Measurements from ENCODE around the gene STYK1. TPM values are rescaled to one million over a fixed set of nuclear protein-coding genes. Genes with fewer than 3 reads are reported as not detected.
A peak's percentile ranks its signal among the peaks of the same experiment; 100 is the strongest.
"Not testable (repeated sequence)": the region's sequence is repeated elsewhere in the genome, so short reads cannot be mapped to it uniquely, and the experiment has no call there.

Gene STYK1
- total RNA-seq, 1 donor from 2014 or later, result 3.8 TPM

GRCh38 chr12:10623131-10623530 is 50.7 kb downstream of the STYK1 start:
- DNase-seq (ENCODE audit: low read depth), result no peak

GRCh38 chr12:10621278-10621677 is 52.6 kb downstream of the STYK1 start:
- peak; percentile 56 for DNase-seq (ENCODE audit: low read depth)

GRCh38 chr12:10620078-10620779 is 53.6 kb downstream of the STYK1 start:
- DNase-seq (ENCODE audit: low read depth), result no peak

- DNase-seq (ENCODE audit: low read depth), result peak; percentile 86
Measured at GRCh38 chr12:10618338-10618987, 55.4 kb downstream of the STYK1 start.

- no peak for DNase-seq (ENCODE audit: low read depth)
Measured at GRCh38 chr12:10617863-10618262, 56.0 kb downstream of the STYK1 start.

- DNase-seq (ENCODE audit: low read depth), result no peak
Measured at GRCh38 chr12:10615532-10615931, 58.3 kb downstream of the STYK1 start.

GRCh38 chr12:10614056-10614370 is 59.8 kb downstream of the STYK1 start:
- no peak for DNase-seq (ENCODE audit: low read depth)

- peak; percentile 99 for DNase-seq (ENCODE audit: low read depth)
Measured at GRCh38 chr12:10613349-10614055, 60.4 kb downstream of the STYK1 start, which contains the start of gene MAGOHB. TSS of gene MAGOHB (minus strand) at chr12:10613609. CDS start at chr12:10613532, 77 bp downstream.

- DNase-seq (ENCODE audit: low read depth), result no peak
Measured at GRCh38 chr12:10612984-10613348, 60.9 kb downstream of the STYK1 start.

GRCh38 chr12:10612110-10612509 is 61.7 kb downstream of the STYK1 start:
- DNase-seq (ENCODE audit: low read depth), result no peak

- DNase-seq (ENCODE audit: low read depth), result not testable (repeated sequence)
Measured at GRCh38 chr12:10611258-10611657, 62.6 kb downstream of the STYK1 start.

- DNase-seq (ENCODE audit: low read depth), result no peak
Measured at GRCh38 chr12:10610188-10610587, 63.7 kb downstream of the STYK1 start.

GRCh38 chr12:10607885-10608458 is 65.9 kb downstream of the STYK1 start:
- peak; percentile 27 for DNase-seq (ENCODE audit: low read depth)

GRCh38 chr12:10601860-10602259 is 72.0 kb downstream of the STYK1 start:
- no peak for DNase-seq (ENCODE audit: low read depth)

GRCh38 chr12:10600988-10601387 is 72.9 kb downstream of the STYK1 start:
- DNase-seq (ENCODE audit: low read depth), result no peak

- no peak for DNase-seq (ENCODE audit: low read depth)
Measured at GRCh38 chr12:10595881-10596280, 78.0 kb downstream of the STYK1 start.

- DNase-seq (ENCODE audit: low read depth), result peak; percentile 86
Measured at GRCh38 chr12:10590966-10591365, 82.9 kb downstream of the STYK1 start.

GRCh38 chr12:10584415-10584814 is 89.4 kb downstream of the STYK1 start:
- no peak for DNase-seq (ENCODE audit: low read depth)

GRCh38 chr12:10582704-10583103 is 91.1 kb downstream of the STYK1 start:
- DNase-seq (ENCODE audit: low read depth), result no peak

- not testable (repeated sequence) for DNase-seq (ENCODE audit: low read depth)
Measured at GRCh38 chr12:10582133-10582532, 91.7 kb downstream of the STYK1 start.

- peak; percentile 38 for DNase-seq (ENCODE audit: low read depth)
Measured at GRCh38 chr12:10574307-10574706, 99.5 kb downstream of the STYK1 start.

- DNase-seq (ENCODE audit: low read depth), result peak; percentile 21
Measured at GRCh38 chr12:10572021-10572490, 101.8 kb downstream of the STYK1 start.

All from myocyte (in vitro differentiated cells).